Fibroblast of the conjunctiva (primary cell): ENCODE measurements around the gene SCG2.
"Not testable (repeated sequence)": the region's sequence is repeated elsewhere in the genome, so short reads cannot be mapped to it uniquely, and the experiment has no call there.

Source experiments
- DNase-seq: peaks from one replicate; pipeline ENCODE4 v3.0.0-alpha.2; 2010; ENCODE audit warnings: low read depth

Gene SCG2

GRCh38 chr2:223612501-223612900, 10.3 kb upstream of the SCG2 start:
- DNase-seq: no peak

- DNase-seq: no peak
Observed at GRCh38 chr2:223611061-223611460, 8.9 kb upstream of the SCG2 start.

GRCh38 chr2:223607476-223607875, 5.3 kb upstream of the SCG2 start:
- no peak for DNase-seq

GRCh38 chr2:223606946-223607345, 4.8 kb upstream of the SCG2 start:
- no peak for DNase-seq

GRCh38 chr2:223604231-223604630, 2.1 kb upstream of the SCG2 start:
- no peak for DNase-seq

- DNase-seq: no peak
Observed at GRCh38 chr2:223602972-223603371, 811 bp upstream of the SCG2 start.

GRCh38 chr2:223601018-223601417, 1.1 kb downstream of the SCG2 start:
- no peak for DNase-seq

GRCh38 chr2:223599640-223600380, 2.4 kb downstream of the SCG2 start:
- DNase-seq: no peak

- peak; percentile 55 for DNase-seq
Observed at GRCh38 chr2:223598994-223599639, 3.0 kb downstream of the SCG2 start.

- DNase-seq: no peak
Observed at GRCh38 chr2:223597076-223597475, 5.1 kb downstream of the SCG2 start.

GRCh38 chr2:223596208-223596607, 6.0 kb downstream of the SCG2 start:
- DNase-seq: no peak

GRCh38 chr2:223594831-223595230, 7.3 kb downstream of the SCG2 start:
- no peak for DNase-seq

GRCh38 chr2:223594259-223594658, 7.9 kb downstream of the SCG2 start:
- no peak for DNase-seq

- not testable (repeated sequence) for DNase-seq
Observed at GRCh38 chr2:223592689-223593088, 9.5 kb downstream of the SCG2 start.

GRCh38 chr2:223591596-223591995, 10.6 kb downstream of the SCG2 start:
- no peak for DNase-seq

- no peak for DNase-seq
Observed at GRCh38 chr2:223590964-223591363, 11.2 kb downstream of the SCG2 start.

GRCh38 chr2:223589901-223590300, 12.3 kb downstream of the SCG2 start:
- no peak for DNase-seq

GRCh38 chr2:223588251-223588650, 13.9 kb downstream of the SCG2 start:
- no peak for DNase-seq

GRCh38 chr2:223587301-223587700, 14.9 kb downstream of the SCG2 start:
- DNase-seq: no peak

GRCh38 chr2:223586261-223586660, 15.9 kb downstream of the SCG2 start:
- peak; percentile 46 for DNase-seq

GRCh38 chr2:223585666-223586065, 16.5 kb downstream of the SCG2 start:
- no peak for DNase-seq

GRCh38 chr2:223582001-223582400, 20.2 kb downstream of the SCG2 start:
- no peak for DNase-seq

- peak; percentile 50 for DNase-seq
Observed at GRCh38 chr2:223580951-223581350, 21.2 kb downstream of the SCG2 start.

- DNase-seq: no peak
Observed at GRCh38 chr2:223578846-223579245, 23.3 kb downstream of the SCG2 start.
